Keratinocyte (primary cell): Measurements from ENCODE around the gene FAM53B. TPM values are rescaled to one million over a fixed set of nuclear protein-coding genes. Genes with fewer than 3 reads are reported as not detected.

ENCODE experiments used
- DNase-seq: peaks from one replicate; pipeline ENCODE4 v3.0.0-alpha.2; 2011; ENCODE audit warnings: low read depth, missing footprints, low spot score
- FAIRE-seq: peaks from 2 replicates; lab custom pipeline; 2011; peaks lifted over from hg19 to GRCh38; lab: Jason Lieb, UNC
- H2AFZ ChIP-seq: 2 replicates; pipeline ENCODE4 v1.6.0; 2012; ENCODE audit warnings: low read length, control low read depth, inconsistent platforms; ENCODE audit not compliant: control insufficient read depth
- H3K27ac ChIP-seq: 2 replicates; pipeline ENCODE4 v1.5.1; 2011; ENCODE audit warnings: low read length; ENCODE audit not compliant: control insufficient read depth, insufficient read depth
- H3K27me3 ChIP-seq: 3 replicates; pipeline ENCODE4 v1.6.0; 2011; ENCODE audit warnings: low read length; ENCODE audit not compliant: control insufficient read depth, insufficient read depth; ENCODE audit errors: extremely low read depth
- H3K36me3 ChIP-seq, 2 experiments: 2 replicates in 1 of 2; 3 replicates in 1 of 2; pipeline ENCODE4 v1.5.1; 2011; ENCODE audit warnings: low read length in 2 of 2, mild to moderate bottlenecking in 1 of 2; ENCODE audit not compliant: control insufficient read depth in 2 of 2, insufficient read depth in 2 of 2; ENCODE audit errors: extremely low read depth in 1 of 2
- H3K4me1 ChIP-seq: 3 replicates; pipeline ENCODE4 v1.5.1; 2011; ENCODE audit warnings: low read length; ENCODE audit not compliant: control insufficient read depth, insufficient read depth; ENCODE audit errors: extremely low read depth
- H3K4me2 ChIP-seq: 3 replicates; pipeline ENCODE4 v1.6.0; 2011; ENCODE audit warnings: low read depth, low read length; ENCODE audit not compliant: control insufficient read depth, insufficient read depth; ENCODE audit errors: extremely low read depth
- H3K4me3 ChIP-seq, 3 experiments: fragments of 200-600 bp in 1 of 3; sonication (generic) in 1 of 3; 2 replicates in 2 of 3; 3 replicates in 1 of 3; pipeline ENCODE4 v1.5.1; 2011 to 2016; ENCODE audit warnings: low read length in 3 of 3, mild to moderate bottlenecking in 3 of 3, control low read depth in 2 of 3, inconsistent platforms in 1 of 3, low read depth in 1 of 3, mixed read lengths in 1 of 3, mixed run types in 1 of 3, moderate library complexity in 1 of 3; ENCODE audit not compliant: control insufficient read depth in 2 of 3, insufficient read depth in 2 of 3; ENCODE audit errors: extremely low read depth in 1 of 3
- H3K79me2 ChIP-seq: 2 replicates; pipeline ENCODE4 v1.6.0; 2012; ENCODE audit warnings: low read length; ENCODE audit not compliant: control insufficient read depth, insufficient read depth
- H3K9ac ChIP-seq: 3 replicates; pipeline ENCODE4 v1.6.0; 2011; ENCODE audit warnings: low read length; ENCODE audit not compliant: control insufficient read depth, insufficient read depth; ENCODE audit errors: extremely low read depth
- H3K9me1 ChIP-seq: 3 replicates; pipeline ENCODE4 v1.6.0; 2011; ENCODE audit warnings: low read length; ENCODE audit not compliant: control insufficient read depth, insufficient read depth; ENCODE audit errors: extremely low read depth
- H3K9me3 ChIP-seq: 2 replicates; pipeline ENCODE4 v1.5.1; 2012; ENCODE audit warnings: low read depth, low read length; ENCODE audit not compliant: control insufficient read depth
- H4K20me1 ChIP-seq: 3 replicates; pipeline ENCODE4 v1.6.0; 2011; ENCODE audit warnings: low read length; ENCODE audit not compliant: control insufficient read depth, insufficient read depth; ENCODE audit errors: extremely low read depth
- CTCF ChIP-seq, 3 experiments: IDR thresholded peaks in 1 of 3; conservative IDR thresholded peaks in 1 of 3; optimal IDR thresholded peaks in 1 of 3; 2 replicates in 2 of 3; 3 replicates in 1 of 3; pipeline versions ENCODE3 to v1.5.1; 2011; ENCODE audit warnings: low read length in 3 of 3, mild to moderate bottlenecking in 3 of 3, moderate library complexity in 2 of 3, control low read depth in 1 of 3, inconsistent platforms in 1 of 3; ENCODE audit not compliant: insufficient read depth in 2 of 3; ENCODE audit errors: extremely low read depth in 1 of 3
- EZH2 ChIP-seq: IDR thresholded peaks from one replicate; pipeline ENCODE4 v1.6.1; 2012; ENCODE audit warnings: inconsistent platforms, mild to moderate bottlenecking, low read length, moderate library complexity
- dilution Hi-C: fragments of 300-500 bp; cut with MboI; formaldehyde crosslinking; loops from one replicate; pipeline ENCODE4 v1.7.0; 2020; ENCODE audit warnings: low sequenced_read_pairs; ENCODE audit not compliant: extremely low pct_ligation_motif_present
- polyA plus RNA-seq, 5 experiments: library from polyadenylated mRNA; depleted of rRNA in 3 of 5; stranded (reverse) in 3 of 5; stranded (forward) in 1 of 5; unstranded in 1 of 5; fragments of >200 nt; gene quantifications; 1 replicate in 1 of 5; 2 replicates in 3 of 5; 3 replicates in 1 of 5; pipeline versions ENCODE4 v1.2.1 to v1.2.3, GENCODE V29; 2011 to 2012; ENCODE audit warnings: missing spikeins in 2 of 5, low read depth in 1 of 5, low replicate concordance in 1 of 5

FAM53B gene
- polyA plus RNA-seq, 1 donor (not counting 4 experiments of a cell fraction or from before 2014, with no cell fraction given), result 8.6 TPM

- Histone ChIP-seq H4K20me1 (no peaks in the 10 kb centered on the region), H3K79me2 (peaks cover 62% of the 10 kb centered on the region), H3K9me3 (no peaks in the 10 kb centered on the region), H3K4me3 (no peak overlapping the region), H3K9ac (peak overlapping the region; percentile 55), H2AFZ (no peak overlapping the region), H3K4me1 (peaks cover 53% of the 10 kb centered on the region), H3K9me1 (peaks cover 4% of the 10 kb centered on the region), H3K27ac (peak overlapping the region; percentile 53), H3K4me2 (peak overlapping the region; percentile 53), H3K36me3 (peaks cover 5 to 8% of the 10 kb centered on the region in 2 experiments), H3K27me3 (no peaks in the 10 kb centered on the region)
- FAIRE-seq, result no peak
- dilution Hi-C loops, result no loop called here
- DNase-seq, result no peak
- TF ChIP-seq CTCF (optimal IDR thresholded peaks at IDR 0.05 in 1 of 3, IDR thresholded peaks at IDR 0.05 in 1 of 3, conservative IDR thresholded peaks at IDR 0.05 in 1 of 3; ENCODE audit: extremely low read depth in 1 of 3, insufficient read depth in 2 of 3, low read length in 3 of 3) (no peak), EZH2 (no peak)
These were observed 10.5 kb downstream of the FAM53B start for GRCh38 chr10:124733571-124734245.

- Histone ChIP-seq H4K20me1 (no peaks in the 10 kb centered on the region), H3K9ac (peak overlapping the region; percentile 55), H3K27ac (peak overlapping the region; percentile 53)
These were observed 11.1 kb downstream of the FAM53B start for GRCh38 chr10:124732931-124733570.

More at GRCh38 chr10:124732931-124733570, 11.1 kb downstream of the FAM53B start:
- Histone ChIP-seq H3K4me1 (peaks cover 52% of the 10 kb centered on the region), H3K36me3 (peaks cover 5 to 8% of the 10 kb centered on the region in 2 experiments), H2AFZ (peak overlapping the region; percentile 37), H3K79me2 (peaks cover 61% of the 10 kb centered on the region), H3K4me3 (peak overlapping the region in 2 of 3 experiments; percentile 7 to 22), H3K9me1 (peaks cover 4% of the 10 kb centered on the region), H3K27me3 (no peaks in the 10 kb centered on the region), H3K4me2 (peak overlapping the region; percentile 53), H3K9me3 (no peaks in the 10 kb centered on the region)
- FAIRE-seq (peak; percentile 41), DNase-seq (no peak)
- no peak for TF ChIP-seq EZH2
- no peak for TF ChIP-seq CTCF (optimal IDR thresholded peaks at IDR 0.05 in 1 of 3, IDR thresholded peaks at IDR 0.05 in 1 of 3, conservative IDR thresholded peaks at IDR 0.05 in 1 of 3; ENCODE audit: extremely low read depth in 1 of 3, insufficient read depth in 2 of 3, low read length in 3 of 3)
- dilution Hi-C loops, result no loop called here
